Panc1 (cell line): ENCODE measurements around the gene CAMK1D. TPM values are rescaled to one million over a fixed set of nuclear protein-coding genes. Genes with fewer than 3 reads are reported as not detected.

ENCODE experiments used
- ATAC-seq: fragments of 200-7000 bp; cut with Tn5 transposase; 2 replicates; pipeline ENCODE4 v1.9.1; 2020; ENCODE audit warnings: mild to moderate bottlenecking, moderate library complexity
- BruUV-seq: library from RNA; stranded (reverse); fragments of 400-500 nt; replicated peaks from 2 replicates; lab custom pipeline; 2021; lab: Mats Ljungman, UMichigan
- CTCF ChIA-PET: fragments of 300-600 bp; sonication (Branson Sonifier 250); formaldehyde crosslinking; loops from one replicate; lab custom pipeline; 2022; ENCODE audit warnings: antibody characterized with exemption; lab: Charles Lee
- POLR2A ChIA-PET: fragments of 300-600 bp; sonication (Branson Sonifier 250); formaldehyde crosslinking; loops from one replicate; lab custom pipeline; 2022; ENCODE audit warnings: antibody characterized with exemption; lab: Charles Lee
- DNase-seq: peaks from one replicate; pipeline ENCODE4 v3.0.0-alpha.2; 2010; ENCODE audit warnings: low read depth, low spot score
- H3K27ac ChIP-seq: 2 replicates; pipeline ENCODE4 v1.5.1; 2011; ENCODE audit warnings: mild to moderate bottlenecking, low read length, inconsistent platforms
- H3K27me3 ChIP-seq: fragments of 200-500 bp; sonication (Bioruptor generic); 2 replicates; pipeline ENCODE4 v1.6.0; 2014; ENCODE audit warnings: low read length, inconsistent platforms; ENCODE audit not compliant: control insufficient read depth, insufficient read depth
- H3K36me3 ChIP-seq: fragments of 200-500 bp; sonication (Bioruptor generic); 2 replicates; pipeline ENCODE4 v1.5.1; 2014; ENCODE audit warnings: inconsistent platforms, mild to moderate bottlenecking, low read length, moderate library complexity; ENCODE audit not compliant: control insufficient read depth, insufficient read depth
- H3K4me1 ChIP-seq: 2 replicates; pipeline ENCODE4 v1.5.1; 2011; ENCODE audit warnings: inconsistent platforms, mild to moderate bottlenecking, low read length, moderate library complexity; ENCODE audit not compliant: control insufficient read depth, insufficient read depth
- H3K4me3 ChIP-seq, 2 experiments: 2 replicates each; pipeline ENCODE4 v1.5.1; 2011 to 2012; ENCODE audit warnings: low read depth in 2 of 2, low read length in 2 of 2, mild to moderate bottlenecking in 2 of 2, inconsistent platforms in 1 of 2, moderate library complexity in 1 of 2
- H3K9me3 ChIP-seq: fragments of 200-500 bp; sonication (Bioruptor generic); 2 replicates; pipeline ENCODE4 v1.5.1; 2014; ENCODE audit warnings: low read depth, mild to moderate bottlenecking, inconsistent platforms, low read length, moderate library complexity; ENCODE audit not compliant: control insufficient read depth, insufficient read depth
- POLR2AphosphoS5 ChIP-seq: IDR thresholded peaks from 2 replicates; pipeline ENCODE4 v1.6.1; 2012; ENCODE audit warnings: mild to moderate bottlenecking, low read depth, low read length, moderate library complexity
- REST ChIP-seq, 2 experiments: IDR thresholded peaks; 2 replicates each; pipeline ENCODE4 v1.6.1; 2011 to 2012; ENCODE audit warnings: low read depth in 2 of 2, control low read depth in 1 of 2, low read length in 1 of 2, mild to moderate bottlenecking in 1 of 2, moderate library complexity in 1 of 2; ENCODE audit not compliant: insufficient read depth in 1 of 2
- SIN3A ChIP-seq: IDR thresholded peaks from 2 replicates; pipeline ENCODE4 v1.6.1; 2012; ENCODE audit warnings: low read depth, mild to moderate bottlenecking, low read length, moderate library complexity, borderline replicate concordance; ENCODE audit not compliant: insufficient read depth
- TCF7L2 ChIP-seq: IDR thresholded peaks from 2 replicates; pipeline ENCODE4 v1.6.1; 2011; ENCODE audit warnings: mild to moderate bottlenecking, low read depth, low read length, inconsistent platforms
- in situ Hi-C: cut with HindIII; loops from 2 replicates; pipeline ENCODE4 v1.10.0; 2016; ENCODE audit warnings: low sequenced_read_pairs, low pct_unique_long_range_greater_than_20kb
- intact Hi-C: fragments of 100-400 bp; cut with micrococcal nuclease; formaldehyde crosslinking; loops from one replicate; pipeline ENCODE4 v1.10.0; 2022; ENCODE audit not compliant: unreplicated experiment
- total RNA-seq: library from RNA; stranded (reverse); gene quantifications from one replicate; pipeline ENCODE4 v1.2.1, GENCODE V29; 2021; ENCODE audit not compliant: unreplicated experiment
- TF ChIP-seq, protein P1 (sequence below): fragments of 450-650 bp; IDR thresholded peaks from 2 replicates; pipeline ENCODE4 v1.5.1; 2017; ENCODE audit warnings: mild to moderate bottlenecking

The CAMK1D gene
- total RNA-seq, 1 experiment from 2014 or later, result 5.7 TPM

- in situ Hi-C loops, result no loop called here
- POLR2A ChIA-PET, result no interaction called here
Measured at GRCh38 chr10:12338981-12339380, 10.4 kb upstream of the CAMK1D start.

DNA sequence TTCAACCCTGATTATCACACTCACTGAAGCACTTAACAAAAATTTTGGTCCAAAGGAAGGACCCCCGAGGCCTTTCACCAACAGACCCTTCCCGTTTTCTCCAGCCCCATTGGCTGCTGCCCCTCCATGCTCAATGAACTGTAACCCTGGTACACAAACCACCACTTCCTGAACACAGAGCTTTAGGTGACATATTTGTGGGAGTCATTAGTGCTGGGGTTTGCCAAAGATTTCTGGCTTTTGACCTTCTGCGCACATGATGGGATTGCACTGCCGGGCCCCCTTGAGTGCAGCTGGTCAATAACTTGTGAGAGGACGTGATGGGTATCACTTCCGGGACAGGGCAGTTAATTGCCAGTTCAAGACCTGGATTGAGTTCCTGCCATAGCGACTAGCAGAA, 9.0 kb upstream of the CAMK1D start:
- Histone ChIP-seq H3K27ac (no peak overlapping the region), H3K9me3 (no peaks in the 10 kb centered on the region), H3K4me3 (no peak overlapping the region), H3K4me1 (no peaks in the 10 kb centered on the region), H3K27me3 (no peaks in the 10 kb centered on the region), H3K36me3 (no peaks in the 10 kb centered on the region)
- ATAC-seq, result no peak
- in situ Hi-C loops, result no loop called here
- intact Hi-C loops, result no loop called here
- CTCF ChIA-PET, result no interaction called here
- no TSS peak for BruUV-seq
- POLR2A ChIA-PET, result no interaction called here
- no peak for TF ChIP-seq TCF7L2
- TF ChIP-seq POLR2AphosphoS5, result no peak
- TF ChIP-seq SIN3A, result no peak
- TF ChIP-seq, protein P1, sequence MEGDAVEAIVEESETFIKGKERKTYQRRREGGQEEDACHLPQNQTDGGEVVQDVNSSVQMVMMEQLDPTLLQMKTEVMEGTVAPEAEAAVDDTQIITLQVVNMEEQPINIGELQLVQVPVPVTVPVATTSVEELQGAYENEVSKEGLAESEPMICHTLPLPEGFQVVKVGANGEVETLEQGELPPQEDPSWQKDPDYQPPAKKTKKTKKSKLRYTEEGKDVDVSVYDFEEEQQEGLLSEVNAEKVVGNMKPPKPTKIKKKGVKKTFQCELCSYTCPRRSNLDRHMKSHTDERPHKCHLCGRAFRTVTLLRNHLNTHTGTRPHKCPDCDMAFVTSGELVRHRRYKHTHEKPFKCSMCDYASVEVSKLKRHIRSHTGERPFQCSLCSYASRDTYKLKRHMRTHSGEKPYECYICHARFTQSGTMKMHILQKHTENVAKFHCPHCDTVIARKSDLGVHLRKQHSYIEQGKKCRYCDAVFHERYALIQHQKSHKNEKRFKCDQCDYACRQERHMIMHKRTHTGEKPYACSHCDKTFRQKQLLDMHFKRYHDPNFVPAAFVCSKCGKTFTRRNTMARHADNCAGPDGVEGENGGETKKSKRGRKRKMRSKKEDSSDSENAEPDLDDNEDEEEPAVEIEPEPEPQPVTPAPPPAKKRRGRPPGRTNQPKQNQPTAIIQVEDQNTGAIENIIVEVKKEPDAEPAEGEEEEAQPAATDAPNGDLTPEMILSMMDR, result no peak
- TF ChIP-seq REST (IDR thresholded peaks at IDR 0.05; ENCODE audit: insufficient read depth in 1 of 2, low read depth in 2 of 2, low read length in 1 of 2), result no peak
- no peak for DNase-seq

More at GRCh38 chr10:12338981-12339380, 10.4 kb upstream of the CAMK1D start:
- Histone ChIP-seq H3K4me3 (no peak overlapping the region), H3K36me3 (no peaks in the 10 kb centered on the region), H3K27me3 (no peaks in the 10 kb centered on the region), H3K27ac (no peak overlapping the region), H3K4me1 (peaks cover 1% of the 10 kb centered on the region; the same call in 1 of the 2 replicates), H3K9me3 (no peaks in the 10 kb centered on the region)
- intact Hi-C loops, result no loop called here
- TF ChIP-seq SIN3A, result no peak
- TF ChIP-seq, protein P1, result no peak
- no peak for TF ChIP-seq TCF7L2
- no peak for TF ChIP-seq REST (IDR thresholded peaks at IDR 0.05; ENCODE audit: insufficient read depth in 1 of 2, low read depth in 2 of 2, low read length in 1 of 2)
- no peak for TF ChIP-seq POLR2AphosphoS5
- ATAC-seq (no peak), DNase-seq (no peak)
- BruUV-seq, result no TSS peak
- CTCF ChIA-PET, result no interaction called here
